ENCODE results near the gene ACSM4.

ACSM4 gene

DNA sequence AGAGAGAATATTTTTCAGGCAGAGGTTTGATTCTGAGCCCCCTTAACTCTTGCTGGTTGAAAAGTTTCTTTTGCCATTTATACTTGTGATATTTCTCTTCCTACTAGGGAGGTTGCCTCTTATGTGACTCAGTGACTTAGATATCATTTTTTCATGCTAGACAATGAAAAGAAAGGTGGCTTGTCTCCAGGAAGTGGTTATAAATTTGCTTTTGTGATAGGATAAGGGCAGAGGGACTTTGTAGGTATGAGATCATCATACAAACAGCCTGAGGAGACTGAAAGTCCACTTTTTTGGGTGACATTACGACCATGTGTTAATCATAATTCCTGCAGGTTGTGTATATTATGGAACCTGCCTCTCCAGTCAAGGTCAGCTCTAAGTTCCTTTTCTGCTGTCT, 35.8 kb downstream of the ACSM4 start:
- DNase-seq (ENCODE audit: low read depth in 2 of 2), result no peak

DNA sequence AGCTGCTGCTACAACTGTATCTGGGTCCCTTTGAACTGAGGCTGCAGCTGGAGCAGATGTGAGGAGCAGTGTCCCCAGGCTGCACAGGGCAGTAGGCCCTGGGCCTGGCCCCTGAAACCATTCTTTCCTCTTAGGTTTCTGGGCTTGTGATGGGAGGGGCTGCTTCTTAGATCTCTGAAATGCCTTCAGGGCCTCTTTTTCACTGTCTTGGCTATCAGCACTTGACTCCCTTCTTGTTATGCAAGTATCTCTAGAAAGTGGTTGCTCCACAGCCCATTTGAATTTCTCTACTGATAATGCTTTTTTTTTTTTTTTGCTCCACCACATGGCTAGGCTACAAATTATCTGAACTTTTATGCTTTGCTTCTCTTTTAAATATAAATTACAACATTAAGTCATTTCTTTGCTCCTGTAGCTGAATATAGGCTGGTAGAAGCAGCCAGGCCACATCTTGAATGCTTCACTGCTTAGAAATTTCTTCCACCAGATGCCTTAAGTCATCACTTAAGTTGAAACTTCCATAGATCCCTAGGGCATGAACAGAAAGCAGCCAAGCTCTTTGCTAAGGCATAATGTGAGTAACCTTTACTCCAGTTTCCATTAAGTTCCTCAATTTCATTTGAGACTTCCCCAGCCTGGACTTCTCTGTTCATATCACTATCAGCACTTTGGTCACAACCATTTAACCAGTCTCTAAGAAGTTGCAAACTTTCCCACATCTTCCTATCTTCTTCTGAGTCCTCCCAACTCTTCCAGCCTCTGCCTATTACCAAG, 41.1 kb downstream of the ACSM4 start:
- DNase-seq (ENCODE audit: low read depth in 2 of 2), result no peak

DNA sequence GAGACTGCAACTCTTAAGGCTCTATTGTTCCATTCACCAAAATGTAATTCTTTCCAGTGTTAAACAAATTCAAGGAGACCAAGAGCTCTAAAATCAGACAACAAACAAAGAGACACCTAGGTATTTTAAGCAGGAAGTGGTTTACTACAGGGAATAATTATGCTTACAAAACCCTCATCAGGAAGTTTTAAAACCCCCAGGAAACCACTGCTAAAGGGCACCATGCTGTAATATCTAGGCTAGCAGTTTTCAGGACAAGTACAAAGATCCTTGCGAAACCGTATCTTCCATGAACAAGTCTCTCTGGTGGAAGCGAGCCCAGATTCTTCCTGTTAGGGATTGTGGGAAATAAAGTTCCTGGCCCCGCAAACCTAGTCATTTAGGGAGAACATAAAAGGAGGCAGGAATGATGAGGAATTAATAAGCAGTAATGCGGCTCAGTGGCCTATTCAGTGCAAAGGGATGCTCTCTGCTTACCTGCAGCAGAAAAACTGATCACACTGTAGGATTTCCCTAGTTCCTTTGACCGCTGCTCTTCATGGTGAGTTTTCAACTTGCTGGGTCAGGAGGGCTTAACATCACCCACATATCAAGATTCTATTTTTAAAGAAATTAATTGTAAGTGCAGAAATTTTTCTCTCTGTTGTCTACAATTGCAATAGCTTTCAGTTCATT, 42.8 kb downstream of the ACSM4 start:
- no peak for DNase-seq (ENCODE audit: low read depth in 2 of 2)

DNA sequence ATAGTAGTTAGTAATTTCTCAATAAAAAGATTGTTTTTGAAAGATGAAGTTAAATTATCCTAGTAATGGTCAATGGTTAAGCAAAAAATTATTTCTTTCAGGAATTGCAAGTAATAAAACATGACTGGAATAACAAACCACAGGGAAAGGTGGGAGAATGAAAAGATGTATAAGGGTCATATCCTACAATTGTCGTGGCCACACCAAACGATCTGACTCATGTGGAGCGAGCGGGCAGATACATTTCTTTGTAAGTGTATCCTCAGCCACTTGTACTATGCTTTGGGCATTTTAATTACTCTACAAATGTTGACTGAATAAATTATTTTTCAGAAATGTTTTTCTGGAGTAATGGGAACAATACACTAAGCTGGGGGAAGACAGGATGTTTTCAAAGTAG, 45.5 kb downstream of the ACSM4 start:
- no peak for DNase-seq (ENCODE audit: low read depth in 2 of 2)

DNA sequence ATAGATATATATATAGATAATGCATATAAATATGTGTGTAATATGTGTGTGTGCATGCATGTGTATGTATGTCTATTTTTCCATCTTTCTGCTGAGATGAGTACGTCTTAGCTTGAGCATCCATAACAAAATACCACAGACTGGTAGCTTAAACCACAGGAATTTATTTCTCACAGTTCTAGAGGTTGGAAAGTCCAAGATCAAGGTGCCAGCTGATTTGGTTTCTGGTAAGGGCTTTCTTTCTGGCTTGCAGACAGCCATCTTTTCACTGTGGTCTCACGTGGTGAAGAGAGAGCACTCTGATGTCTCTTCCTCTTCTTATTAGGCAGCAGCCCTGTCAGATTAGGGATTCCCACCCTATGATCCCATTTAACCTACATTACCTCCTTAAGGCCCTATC, 47.3 kb downstream of the ACSM4 start:
- DNase-seq (ENCODE audit: low read depth in 2 of 2), result no peak

DNA sequence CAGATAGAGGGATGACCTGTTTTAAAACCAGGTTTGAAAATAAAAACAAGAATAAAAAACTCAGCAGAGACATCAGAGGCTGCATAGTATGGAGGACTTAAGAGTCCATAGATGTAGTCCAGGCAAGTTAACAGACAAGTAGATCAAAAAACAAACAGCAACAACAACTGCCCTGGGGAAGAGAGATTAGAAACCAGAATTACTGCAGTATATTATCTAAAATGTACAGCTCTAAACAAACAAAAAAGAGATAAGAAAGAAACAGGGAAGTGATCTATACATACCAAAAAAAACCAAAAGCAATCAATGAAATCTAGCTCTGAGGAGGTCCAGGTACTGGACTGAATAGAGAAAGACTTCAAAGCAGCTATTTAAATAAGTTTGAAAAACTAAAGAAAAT, 48.8 kb downstream of the ACSM4 start:
- no peak for DNase-seq (ENCODE audit: low read depth in 2 of 2)

DNA sequence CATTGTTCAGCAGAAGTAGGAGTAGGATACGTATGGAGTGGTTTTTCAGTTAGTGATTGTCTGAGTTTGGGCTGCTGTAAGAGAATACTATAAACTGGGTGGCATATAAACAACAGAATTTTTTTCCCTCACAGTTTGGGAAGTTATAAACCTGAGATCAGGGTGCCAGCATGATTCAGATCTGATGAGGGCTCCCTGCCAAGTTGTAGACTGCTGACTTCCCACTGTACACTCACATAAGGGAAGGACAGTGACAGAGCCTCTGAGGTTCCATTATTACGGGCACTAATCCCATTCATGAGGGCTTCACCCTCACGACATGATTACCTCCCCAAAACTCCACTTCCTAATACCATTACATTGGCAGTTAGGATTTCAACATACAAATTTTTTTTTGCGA, 50.7 kb downstream of the ACSM4 start:
- no peak for DNase-seq (ENCODE audit: low read depth in 2 of 2)

DNA sequence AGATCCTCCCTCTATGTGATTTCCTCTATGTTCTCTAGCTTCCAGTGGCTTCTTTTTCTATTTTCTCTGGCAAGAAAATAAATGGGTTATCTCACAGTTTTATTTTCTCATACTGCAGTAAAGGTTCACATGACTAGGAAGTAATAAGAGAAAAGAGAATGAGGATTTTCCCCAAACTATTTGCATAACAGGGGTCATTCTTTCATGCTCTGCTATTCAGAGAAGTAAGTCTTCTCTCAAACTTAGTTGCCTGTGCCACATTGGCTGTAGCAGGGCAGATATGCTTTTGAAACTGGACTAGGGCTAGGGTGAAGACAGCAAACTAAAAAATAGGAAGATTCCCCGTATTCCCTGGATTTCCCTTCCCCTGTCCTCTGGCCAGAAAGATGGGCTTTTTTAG, 57.4 kb downstream of the ACSM4 start:
- DNase-seq (ENCODE audit: low read depth in 2 of 2), result no peak

DNA sequence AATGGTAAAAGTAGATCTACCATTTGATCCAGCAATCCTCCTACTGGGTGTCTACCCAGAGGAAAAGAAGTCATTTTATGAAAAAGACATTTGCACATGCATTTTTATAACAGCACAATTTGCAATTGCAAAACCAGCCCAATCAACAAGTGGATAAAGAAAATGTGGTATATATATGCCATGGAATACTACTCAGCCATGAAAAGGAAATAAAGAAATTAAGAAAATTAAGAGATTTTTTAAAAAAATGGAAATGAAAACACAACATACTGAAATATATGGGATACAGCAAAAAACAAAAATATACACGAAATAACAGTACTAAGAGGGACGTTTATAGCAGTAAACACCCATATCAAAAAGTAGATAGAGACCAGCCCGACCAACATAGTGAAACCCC, 58.9 kb downstream of the ACSM4 start:
- DNase-seq (ENCODE audit: low read depth in 2 of 2), result no peak

DNA sequence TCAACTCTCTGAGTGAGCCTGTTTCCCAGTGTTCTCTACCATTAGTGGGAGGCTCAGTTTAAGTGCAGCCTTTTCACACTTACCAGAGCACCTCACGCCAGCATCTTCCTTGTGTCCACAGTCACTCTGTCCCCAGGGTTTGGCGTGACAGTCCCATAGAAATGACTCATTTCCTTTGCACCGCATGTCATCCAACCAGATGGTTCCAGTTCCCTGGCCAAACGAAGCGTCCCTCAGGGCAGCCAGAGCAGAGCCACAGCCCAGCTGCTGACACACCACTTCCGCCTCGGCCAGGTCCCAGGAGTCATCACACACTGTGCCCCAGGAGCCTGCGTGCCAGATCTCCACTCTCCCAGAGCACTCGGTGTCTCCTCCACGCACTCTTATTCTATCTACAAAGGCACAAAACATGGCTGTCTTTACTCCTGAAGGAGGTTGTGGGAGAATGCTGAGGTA, 65.4 kb downstream of the ACSM4 start:
- no peak for DNase-seq (ENCODE audit: low read depth in 2 of 2)

DNA sequence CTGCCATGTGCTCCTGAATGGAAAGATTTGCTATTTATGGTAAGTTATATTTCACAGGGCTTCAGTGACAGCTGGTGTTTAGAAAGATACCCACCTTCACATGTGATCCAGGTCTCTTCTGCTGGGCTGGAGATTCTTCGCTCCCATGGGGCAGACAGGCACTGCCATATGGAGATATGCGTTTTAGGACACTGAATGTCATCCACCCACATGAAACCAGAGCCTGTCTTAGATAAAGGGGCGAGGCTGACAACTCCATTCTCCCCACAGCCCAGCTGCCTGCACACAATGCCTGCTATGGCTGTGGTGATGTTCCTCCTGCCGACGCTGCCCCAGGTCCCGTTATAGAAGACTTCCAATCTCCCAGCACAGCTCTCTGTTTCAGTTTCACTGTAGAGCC, 69.4 kb downstream of the ACSM4 start:
- DNase-seq (ENCODE audit: low read depth in 2 of 2), result no peak

DNA sequence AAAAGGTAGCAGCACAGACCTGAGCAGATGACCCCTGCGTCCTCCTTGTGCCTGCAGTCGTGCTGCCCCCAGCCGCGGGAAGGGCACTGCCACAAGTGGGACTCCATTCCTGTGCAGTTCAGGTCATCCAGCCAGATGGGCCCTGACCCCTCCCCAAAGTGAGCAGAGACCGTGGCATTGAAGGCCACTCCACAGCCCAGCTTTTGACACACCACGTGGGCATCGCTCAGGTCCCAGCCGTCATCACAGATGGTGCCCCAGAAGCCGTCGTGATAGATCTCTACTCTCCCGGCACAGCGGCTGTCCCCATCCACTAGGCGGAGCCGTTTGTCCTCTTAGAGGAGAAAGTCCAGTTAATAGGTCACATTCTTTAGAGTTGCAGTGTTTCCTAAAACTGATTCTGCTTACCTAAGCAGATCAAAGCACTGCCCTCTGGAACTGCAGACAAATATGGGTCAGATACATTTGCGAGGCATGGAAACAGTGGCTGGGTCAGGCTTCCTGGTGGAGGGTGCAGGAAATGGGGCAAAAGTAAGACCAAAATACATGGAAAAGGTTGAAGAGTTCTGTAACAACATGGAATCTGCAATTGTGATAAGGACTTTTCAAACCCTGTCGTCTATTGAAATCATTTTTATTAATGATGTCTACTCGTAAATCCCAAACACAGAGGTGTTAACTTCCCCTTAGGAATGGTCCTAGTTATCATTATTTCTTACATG, 70.7 kb downstream of the ACSM4 start:
- no peak for DNase-seq (ENCODE audit: low read depth in 2 of 2)

DNA sequence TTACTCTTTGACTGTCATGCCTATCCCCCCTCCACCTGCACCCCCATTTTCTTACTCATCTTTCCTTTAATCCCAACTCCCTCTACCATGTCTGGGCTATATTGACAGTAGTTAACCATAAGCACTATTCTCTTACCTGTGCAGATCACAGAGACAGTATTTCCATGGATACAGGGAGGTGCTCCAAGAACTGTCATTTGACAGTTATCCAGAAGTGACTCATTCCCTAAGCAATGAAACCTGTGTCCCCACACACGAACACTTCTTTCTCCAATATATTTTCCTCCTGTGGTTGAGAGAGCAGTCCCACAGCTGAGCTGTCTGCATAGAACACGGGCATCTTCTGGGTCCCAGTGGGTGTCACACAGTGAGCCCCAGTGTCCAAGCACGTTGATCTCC, 71.3 kb downstream of the ACSM4 start:
- no peak for DNase-seq (ENCODE audit: low read depth in 2 of 2)

DNA sequence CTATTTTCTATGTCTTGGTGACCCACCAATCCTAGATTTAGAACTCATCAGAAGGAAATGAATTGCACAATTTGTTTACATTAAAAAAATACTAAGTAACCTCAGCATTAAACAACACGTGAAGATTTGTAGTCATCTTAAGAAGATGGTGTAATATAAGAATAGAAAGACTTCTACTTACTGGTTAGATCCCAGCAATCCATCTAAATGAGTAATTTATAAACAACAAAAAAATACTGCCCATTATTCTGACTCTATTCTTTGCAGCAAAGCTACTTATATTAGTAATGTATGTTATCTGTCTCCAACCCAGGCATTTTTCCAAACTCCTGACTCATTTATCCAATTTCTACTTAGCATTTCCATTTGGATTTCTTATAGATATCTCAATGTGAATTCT, 72.3 kb downstream of the ACSM4 start:
- no peak for DNase-seq (ENCODE audit: low read depth in 2 of 2)
